CD8-positive, alpha-beta memory T cell (primary cell): ENCODE measurements around the gene REEP2. TPM values are rescaled to one million over a fixed set of nuclear protein-coding genes. Genes with fewer than 3 reads are reported as not detected.

Experiments used
- CTCF ChIA-PET: fragments of 350-600 bp; sonication (Branson Sonifier 250); formaldehyde crosslinking; loops from one replicate; lab custom pipeline; 2021; ENCODE audit warnings: antibody characterized with exemption; lab: Charles Lee
- POLR2A ChIA-PET: fragments of 350-600 bp; sonication (Branson Sonifier 250); formaldehyde crosslinking; loops from one replicate; lab custom pipeline; 2021; ENCODE audit warnings: antibody characterized with exemption; lab: Charles Lee
- DNase-seq, 5 donors: peaks; one replicate each; pipeline versions ENCODE4 v3.0.0 to v3.0.0-alpha.2; 2020 to 2022; ENCODE audit warnings: mixed read lengths in 1 of 5
- H3K27ac ChIP-seq: one replicate; pipeline ENCODE4 v1.7.0; 2013; ENCODE audit warnings: low read depth, mild to moderate bottlenecking, low read length, moderate library complexity
- H3K27me3 ChIP-seq: 2 replicates; pipeline ENCODE4 v1.7.0; 2013; ENCODE audit warnings: low read length, mild to moderate bottlenecking; ENCODE audit not compliant: insufficient read depth, poor library complexity, severe bottlenecking
- H3K36me3 ChIP-seq: 2 replicates; pipeline ENCODE4 v1.7.0; 2013; ENCODE audit warnings: mild to moderate bottlenecking, low read length, moderate library complexity; ENCODE audit not compliant: insufficient read depth
- H3K4me1 ChIP-seq: 2 replicates; pipeline ENCODE4 v1.7.0; 2013; ENCODE audit warnings: mild to moderate bottlenecking, low read length, moderate library complexity; ENCODE audit not compliant: insufficient read depth
- H3K4me3 ChIP-seq: 2 replicates; pipeline ENCODE4 v1.7.0; 2013; ENCODE audit warnings: mild to moderate bottlenecking, low read length
- H3K9me3 ChIP-seq: 2 replicates; pipeline ENCODE4 v1.7.0; 2013; ENCODE audit warnings: mild to moderate bottlenecking, low read length
- H3K27ac Mint-ChIP-seq, 8 donors: one replicate each; pipeline ENCODE4 v1.8.0; 2020 to 2021; ENCODE audit warnings: mixed read lengths in 8 of 8, mild to moderate bottlenecking in 6 of 8, inconsistent platforms in 3 of 8, moderate library complexity in 3 of 8
- H3K27me3 Mint-ChIP-seq, 2 donors: one replicate each; pipeline ENCODE4 v1.8.0; 2020 to 2021; ENCODE audit warnings: mixed read lengths in 2 of 2, mild to moderate bottlenecking in 1 of 2, moderate library complexity in 1 of 2
- H3K36me3 Mint-ChIP-seq, 3 donors: one replicate each; pipeline ENCODE4 v1.8.0; 2020 to 2021; ENCODE audit warnings: mixed read lengths in 3 of 3, inconsistent platforms in 1 of 3, mild to moderate bottlenecking in 1 of 3
- H3K4me1 Mint-ChIP-seq, 3 donors: one replicate each; pipeline ENCODE4 v1.8.0; 2020 to 2021; ENCODE audit warnings: mixed read lengths in 3 of 3, inconsistent platforms in 1 of 3, mild to moderate bottlenecking in 1 of 3
- H3K4me3 Mint-ChIP-seq, 7 donors: one replicate each; pipeline ENCODE4 v1.8.0; 2020 to 2021; ENCODE audit warnings: mixed read lengths in 7 of 7, mild to moderate bottlenecking in 6 of 7, moderate library complexity in 4 of 7, inconsistent platforms in 2 of 7
- H3K9me3 Mint-ChIP-seq, 5 donors: one replicate each; pipeline ENCODE4 v1.8.0; 2020 to 2022; ENCODE audit warnings: mixed read lengths in 5 of 5, mild to moderate bottlenecking in 3 of 5, moderate library complexity in 2 of 5, inconsistent platforms in 1 of 5
- polyA plus RNA-seq: library from polyadenylated mRNA; unstranded; fragments of 300-500 nt; fragmentation: Illumina TruSeq; gene quantifications from one replicate; pipeline ENCODE4 v1.2.3, GENCODE V29; 2021
- total RNA-seq, 2 experiments: library from RNA; stranded (reverse); gene quantifications; one replicate each; pipeline ENCODE4 v1.2.3, GENCODE V29; 2021

The REEP2 gene
- total and polyA plus RNA-seq, 3 experiments from 2014 or later: 0.24 to 6.6 (median 5.0) TPM

GRCh38 chr5:138450971-138451370, 12.1 kb downstream of the REEP2 start:
- no peak for DNase-seq
- Histone ChIP-seq H3K27ac (no peak overlapping the region), H3K27me3 (no peaks in the 10 kb centered on the region), H3K9me3 (no peaks in the 10 kb centered on the region), H3K36me3 (no peaks in the 10 kb centered on the region), H3K4me1 (peaks cover 8% of the 10 kb centered on the region), H3K4me3 (no peak overlapping the region)
- POLR2A ChIA-PET: interaction anchor here (0.7 kb wide), 1 partner anchor 272 kb away, joined by 7 read pairs; the partner anchor contains the start of gene KIF20A
- Mint-ChIP-seq H3K4me1 (peaks cover 5% of the 10 kb centered on the region in 3 donors), H3K4me3 (no peak overlapping the region), H3K27ac (no peak overlapping the region), H3K27me3 (no peaks in the 10 kb centered on the region), H3K36me3 (no peaks in the 10 kb centered on the region), H3K9me3 (no peaks in the 10 kb centered on the region)
- CTCF ChIA-PET: interaction anchor here (1.0 to 10.0 kb wide), 9 partner anchors 11 to 800 kb away, joined by 3 to 155 read pairs (median 20); partner anchors contain the start of genes EGR1 and REEP2

GRCh38 chr5:138452720-138453119, 13.9 kb downstream of the REEP2 start:
- Mint-ChIP-seq H3K4me1 (peaks cover 5 to 8% (median 7%) of the 10 kb centered on the region in 3 donors), H3K4me3 (no peak overlapping the region), H3K27me3 (no peaks in the 10 kb centered on the region), H3K36me3 (no peaks in the 10 kb centered on the region), H3K9me3 (no peaks in the 10 kb centered on the region), H3K27ac (no peak overlapping the region)
- Histone ChIP-seq H3K4me3 (no peak overlapping the region), H3K36me3 (no peaks in the 10 kb centered on the region), H3K27me3 (no peaks in the 10 kb centered on the region), H3K9me3 (no peaks in the 10 kb centered on the region), H3K4me1 (peaks cover 8% of the 10 kb centered on the region), H3K27ac (no peak overlapping the region)
- POLR2A ChIA-PET: interaction anchor here (0.7 to 1.2 kb wide), 2 partner anchors 10 to 90 kb away, joined by 3 to 5 read pairs; partner anchors contain the start of gene ETF1
- DNase-seq: no peak
- CTCF ChIA-PET: interaction anchor here (7.1 to 10.0 kb wide), 2 partner anchors 9 to 48 kb away, joined by 102 to 155 read pairs; partner anchors contain the start of gene EGR1

GRCh38 chr5:138453590-138453989, 14.7 kb downstream of the REEP2 start:
- Mint-ChIP-seq H3K36me3 (no peaks in the 10 kb centered on the region), H3K27me3 (no peaks in the 10 kb centered on the region), H3K4me1 (peaks cover 11 to 17% (median 12%) of the 10 kb centered on the region in 3 donors), H3K9me3 (no peaks in the 10 kb centered on the region), H3K4me3 (no peak overlapping the region), H3K27ac (no peak overlapping the region)
- no peak overlapping the region for H3K4me3 ChIP-seq
- ChIA-PET CTCF (interaction anchor here (3.2 to 10.0 kb wide), 3 partner anchors 8 to 47 kb away, joined by 14 to 155 read pairs (median 102); partner anchors contain the start of gene EGR1), POLR2A (no interaction called here)
- H3K27me3 ChIP-seq: no peaks in the 10 kb centered on the region
- H3K27ac ChIP-seq: no peak overlapping the region
- no peaks in the 10 kb centered on the region for H3K36me3 ChIP-seq
- H3K4me1 ChIP-seq: peaks cover 17% of the 10 kb centered on the region
- no peak for DNase-seq
- no peaks in the 10 kb centered on the region for H3K9me3 ChIP-seq

GRCh38 chr5:138454121-138454520, 15.3 kb downstream of the REEP2 start:
- Histone ChIP-seq H3K27ac (no peak overlapping the region), H3K36me3 (no peaks in the 10 kb centered on the region), H3K9me3 (no peaks in the 10 kb centered on the region), H3K4me3 (no peak overlapping the region), H3K27me3 (no peaks in the 10 kb centered on the region), H3K4me1 (peaks cover 22% of the 10 kb centered on the region)
- no peak overlapping the region for H3K4me3 Mint-ChIP-seq
- H3K27me3 Mint-ChIP-seq: no peaks in the 10 kb centered on the region
- no peaks in the 10 kb centered on the region for H3K9me3 Mint-ChIP-seq
- peak overlapping the region in 1 of 8 donors; percentile 64 for H3K27ac Mint-ChIP-seq
- H3K4me1 Mint-ChIP-seq: peaks cover 16 to 22% (median 17%) of the 10 kb centered on the region in 3 donors
- ChIA-PET POLR2A (no interaction called here), CTCF (interaction anchor here (1.4 to 3.2 kb wide), 3 partner anchors 11 to 50 kb away, joined by 9 to 14 read pairs (median 10); partner anchors contain the start of gene EGR1)
- no peak for DNase-seq
- no peaks in the 10 kb centered on the region for H3K36me3 Mint-ChIP-seq

GRCh38 chr5:138455232-138455930, 16.5 kb downstream of the REEP2 start:
- Mint-ChIP-seq H3K27me3 (no peaks in the 10 kb centered on the region), H3K27ac (peak overlapping the region in 4 of 8 donors; percentile 5 to 84 (median 58))
- POLR2A ChIA-PET: interaction anchor here (0.6 kb wide), 1 partner anchor 42 kb away, joined by 5 read pairs; no protein-coding TSS in a partner anchor

GRCh38 chr5:138457531-138458275, 18.8 kb downstream of the REEP2 start:
- Mint-ChIP-seq H3K4me1 (peaks cover 31 to 40% (median 36%) of the 10 kb centered on the region in 3 donors), H3K27ac (peak overlapping the region in 7 of 8 donors; percentile 71 to 98 (median 95)), H3K4me3 (peak overlapping the region in 4 of 7 donors; percentile 15 to 61 (median 44)), H3K9me3 (no peaks in the 10 kb centered on the region), H3K27me3 (no peaks in the 10 kb centered on the region), H3K36me3 (no peaks in the 10 kb centered on the region)
- Histone ChIP-seq H3K9me3 (no peaks in the 10 kb centered on the region), H3K27me3 (no peaks in the 10 kb centered on the region), H3K27ac (no peak overlapping the region), H3K4me3 (no peak overlapping the region), H3K4me1 (peaks cover 30% of the 10 kb centered on the region), H3K36me3 (no peaks in the 10 kb centered on the region)
- CTCF ChIA-PET: interaction anchor here (2.5 to 10.2 kb wide), 3 partner anchors 9 to 85 kb away, joined by 7 to 102 read pairs (median 14); partner anchors contain the start of gene ETF1
- DNase-seq: peak in 1 of 5 donors; percentile 36
- POLR2A ChIA-PET: no interaction called here

More at GRCh38 chr5:138455232-138455930, 16.5 kb downstream of the REEP2 start:
- H3K36me3 ChIP-seq: no peaks in the 10 kb centered on the region
- H3K4me1 ChIP-seq: peaks cover 27% of the 10 kb centered on the region
- H3K9me3 ChIP-seq: no peaks in the 10 kb centered on the region
- Mint-ChIP-seq H3K4me1 (peaks cover 24 to 29% (median 24%) of the 10 kb centered on the region in 3 donors), H3K4me3 (no peak overlapping the region), H3K36me3 (no peaks in the 10 kb centered on the region), H3K9me3 (no peaks in the 10 kb centered on the region)
- CTCF ChIA-PET: interaction anchor here (1.3 to 3.2 kb wide), 5 partner anchors 10 to 49 kb away, joined by 3 to 14 read pairs (median 10); partner anchors contain the start of gene EGR1
- H3K4me3 ChIP-seq: no peak overlapping the region
- H3K27me3 ChIP-seq: no peaks in the 10 kb centered on the region
- no peak for DNase-seq
- H3K27ac ChIP-seq: no peak overlapping the region

- POLR2A ChIA-PET: no interaction called here
- no peaks in the 10 kb centered on the region for H3K36me3 Mint-ChIP-seq
- H3K4me3 Mint-ChIP-seq: peak overlapping the region in 1 of 7 donors; percentile 61
- H3K4me1 Mint-ChIP-seq: peaks cover 31 to 42% (median 36%) of the 10 kb centered on the region in 3 donors
- H3K4me3 ChIP-seq: no peak overlapping the region
- peak overlapping the region in 5 of 8 donors; percentile 98 to 100 (median 98) for H3K27ac Mint-ChIP-seq
- DNase-seq: no peak
- H3K27me3 ChIP-seq: no peaks in the 10 kb centered on the region
- H3K27ac ChIP-seq: no peak overlapping the region
- H3K27me3 Mint-ChIP-seq: no peaks in the 10 kb centered on the region
- no peaks in the 10 kb centered on the region for H3K36me3 ChIP-seq
- H3K9me3 Mint-ChIP-seq: no peaks in the 10 kb centered on the region
- H3K4me1 ChIP-seq: peaks cover 33% of the 10 kb centered on the region
- no peaks in the 10 kb centered on the region for H3K9me3 ChIP-seq
- CTCF ChIA-PET: interaction anchor here (2.5 to 10.2 kb wide), 3 partner anchors 10 to 84 kb away, joined by 7 to 102 read pairs (median 14); partner anchors contain the start of gene ETF1
Observed at GRCh38 chr5:138458384-138458783, 19.5 kb downstream of the REEP2 start.
